ENCODE results near the gene FTCDNL1. TPM values are rescaled to one million over a fixed set of nuclear protein-coding genes. Genes with fewer than 3 reads are reported as not detected.

Gene FTCDNL1
- total RNA-seq, 1 experiment from 2014 or later, result 0.11 TPM

DNA sequence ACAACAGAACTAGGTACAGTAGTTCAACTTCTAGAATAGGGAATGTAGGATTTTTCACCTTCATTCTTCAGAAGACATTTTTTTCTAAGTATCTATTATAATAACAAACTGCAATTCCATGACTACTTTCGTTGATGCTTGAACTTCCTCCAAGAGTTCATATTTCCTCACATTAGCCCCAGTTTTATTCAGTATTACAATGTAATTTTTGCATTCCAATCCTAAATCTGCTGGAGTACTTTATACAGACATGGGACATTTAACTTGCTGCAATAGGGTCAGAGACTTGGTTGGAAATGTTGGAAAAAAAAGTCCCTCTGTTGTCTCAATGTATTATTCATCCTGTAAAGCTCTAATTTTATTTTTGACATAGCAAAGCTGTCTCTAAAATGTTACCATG lies 19.6 kb upstream of the FTCDNL1 start:
- DNase-seq (no peak), ATAC-seq (no peak)
- Histone ChIP-seq H3K36me3 (ENCODE audit: low read depth, low read length) (no peaks in the 10 kb centered on the region), H4K20me1 (ENCODE audit: low read length) (no peaks in the 10 kb centered on the region), H3K27me3 (ENCODE audit: low read length) (peaks cover 26% of the 10 kb centered on the region), H3K9me2 (replicated peaks; ENCODE audit: low read length) (no peaks in the 10 kb centered on the region), H3K4me1 (ENCODE audit: insufficient read depth, low read length) (no peaks in the 10 kb centered on the region), H2AFZ (ENCODE audit: low read length) (no peak overlapping the region), H3F3A (ENCODE audit: low read length, unreplicated experiment) (no peaks in the 10 kb centered on the region), H3K27ac (ENCODE audit: low read length) (no peak overlapping the region), H3K79me2 (ENCODE audit: low read length) (no peaks in the 10 kb centered on the region), H3K4me2 (ENCODE audit: low read length) (no peak overlapping the region), H3K9ac (ENCODE audit: low read length) (no peak overlapping the region), H3K4me3 (ENCODE audit: low read length) (no peak overlapping the region), H3K9me3 (ENCODE audit: low read length) (peaks cover 10% of the 10 kb centered on the region; the same call in 1 of the 2 replicates)
- no TSS peak for BruUV-seq (replicated peaks)
- CTCF ChIA-PET, result no interaction called here
- intact Hi-C loops (cut with micrococcal nuclease), result no loop called here
- TF ChIP-seq EZH2 (IDR thresholded peaks at IDR 0.05; ENCODE audit: low read length, unreplicated experiment) (no peak), CTCF (conservative IDR thresholded peaks at IDR 0.05; ENCODE audit: low read depth, low read length) (no peak), EZH2phosphoT487 (IDR thresholded peaks at IDR 0.05; ENCODE audit: borderline replicate concordance, low read length) (no peak)
- POLR2A ChIA-PET (ENCODE audit: unreplicated experiment), result no interaction called here

DNA sequence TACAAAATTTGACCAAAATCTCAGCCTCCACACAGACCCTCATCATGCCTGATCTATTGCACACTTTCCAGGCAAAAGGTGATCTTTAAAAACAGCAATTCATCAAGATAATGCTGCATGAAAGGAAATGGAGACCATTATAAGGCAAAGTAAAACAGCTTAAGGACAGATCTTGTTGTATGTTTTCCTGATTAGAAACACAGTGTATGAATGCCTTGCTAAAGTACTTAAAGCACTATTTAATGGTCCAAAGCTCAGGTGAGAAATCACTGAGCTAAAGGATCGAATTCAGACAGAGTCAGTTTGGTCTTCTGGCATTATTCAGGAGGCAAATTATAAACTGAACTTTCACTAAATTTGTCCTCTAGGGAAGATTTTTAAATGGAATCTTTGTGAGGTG lies 18.7 kb upstream of the FTCDNL1 start:
- Histone ChIP-seq H3K4me2 (ENCODE audit: low read length) (no peak overlapping the region), H3K9me3 (ENCODE audit: low read length) (peaks cover 10% of the 10 kb centered on the region; the same call in 1 of the 2 replicates), H3K27me3 (ENCODE audit: low read length) (peaks cover 35% of the 10 kb centered on the region), H3K9ac (ENCODE audit: low read length) (no peak overlapping the region), H2AFZ (ENCODE audit: low read length) (no peak overlapping the region), H3K79me2 (ENCODE audit: low read length) (no peaks in the 10 kb centered on the region), H3K4me1 (ENCODE audit: insufficient read depth, low read length) (no peaks in the 10 kb centered on the region), H3K27ac (ENCODE audit: low read length) (no peak overlapping the region), H4K20me1 (ENCODE audit: low read length) (no peaks in the 10 kb centered on the region), H3K9me2 (replicated peaks; ENCODE audit: low read length) (no peaks in the 10 kb centered on the region), H3K36me3 (ENCODE audit: low read depth, low read length) (no peaks in the 10 kb centered on the region), H3K4me3 (ENCODE audit: low read length) (no peak overlapping the region), H3F3A (ENCODE audit: low read length, unreplicated experiment) (no peaks in the 10 kb centered on the region)
- intact Hi-C loops (cut with micrococcal nuclease), result loop anchor here (10.0 kb wide), 1 partner anchor 265 kb away; no protein-coding TSS in a partner anchor
- CTCF ChIA-PET, result no interaction called here
- DNase-seq (no peak), ATAC-seq (no peak)
- no TSS peak for BruUV-seq (replicated peaks)
- TF ChIP-seq CTCF (conservative IDR thresholded peaks at IDR 0.05; ENCODE audit: low read depth, low read length) (no peak), EZH2 (IDR thresholded peaks at IDR 0.05; ENCODE audit: low read length, unreplicated experiment) (no peak), EZH2phosphoT487 (IDR thresholded peaks at IDR 0.05; ENCODE audit: borderline replicate concordance, low read length) (no peak)
- POLR2A ChIA-PET (ENCODE audit: unreplicated experiment), result no interaction called here

GRCh38 chr2:199869227-199869541 lies 18.2 kb upstream of the FTCDNL1 start:
- H3K36me3 ChIP-seq (ENCODE audit: low read depth, low read length), result no peaks in the 10 kb centered on the region
- no peak overlapping the region for H3K4me2 ChIP-seq (ENCODE audit: low read length)
- H3K4me1 ChIP-seq (ENCODE audit: insufficient read depth, low read length), result no peaks in the 10 kb centered on the region
- CTCF ChIA-PET, result no interaction called here
- H3K9me3 ChIP-seq (ENCODE audit: low read length), result peaks cover 5% of the 10 kb centered on the region; the same call in 1 of the 2 replicates
- H3K9me2 ChIP-seq (replicated peaks; ENCODE audit: low read length), result no peaks in the 10 kb centered on the region
- H3K9ac ChIP-seq (ENCODE audit: low read length), result no peak overlapping the region
- H3K4me3 ChIP-seq (ENCODE audit: low read length), result no peak overlapping the region
- H4K20me1 ChIP-seq (ENCODE audit: low read length), result no peaks in the 10 kb centered on the region
- no peaks in the 10 kb centered on the region for H3K79me2 ChIP-seq (ENCODE audit: low read length)
- H3F3A ChIP-seq (ENCODE audit: low read length, unreplicated experiment), result no peaks in the 10 kb centered on the region
- ATAC-seq (no peak), DNase-seq (no peak)
- POLR2A ChIA-PET (ENCODE audit: unreplicated experiment), result no interaction called here
- TF ChIP-seq EZH2phosphoT487 (IDR thresholded peaks at IDR 0.05; ENCODE audit: borderline replicate concordance, low read length) (no peak), CTCF (conservative IDR thresholded peaks at IDR 0.05; ENCODE audit: low read depth, low read length) (no peak), EZH2 (IDR thresholded peaks at IDR 0.05; ENCODE audit: low read length, unreplicated experiment) (no peak)
- no peak overlapping the region for H3K27ac ChIP-seq (ENCODE audit: low read length)
- peaks cover 38% of the 10 kb centered on the region for H3K27me3 ChIP-seq (ENCODE audit: low read length)
- intact Hi-C loops (cut with micrococcal nuclease), result loop anchor here (10.0 kb wide), 1 partner anchor 264 kb away; no protein-coding TSS in a partner anchor
- H2AFZ ChIP-seq (ENCODE audit: low read length), result no peak overlapping the region
- BruUV-seq (replicated peaks), result no TSS peak

Data from PC-3 (cell line).